ENCODE results near the gene TRANK1. TPM values are rescaled to one million over a fixed set of nuclear protein-coding genes. Genes with fewer than 3 reads are reported as not detected.

Gene TRANK1
- total and polyA plus RNA-seq, 2 of the 8 experiments (the other 6 are each of a cell fraction or from before 2014, with no cell fraction given): 2.9 to 8.8 TPM

- H3K4me1 ChIP-seq (replicated peaks in 1 of 4; ENCODE audit: control insufficient read depth in 3 of 4, insufficient read depth in 4 of 4, low read length in 3 of 4): no peaks in the 10 kb centered on the region; a peak in 2 of 7 replicates
Observed at GRCh38 chr3:36817806-36818533, 126.9 kb downstream of the TRANK1 start.

More at GRCh38 chr3:36817806-36818533, 126.9 kb downstream of the TRANK1 start:
- H3K27me3 ChIP-seq (replicated peaks in 1 of 4; ENCODE audit: control insufficient read depth in 3 of 4, extremely low read depth in 1 of 4, insufficient read depth in 3 of 4, low read length in 3 of 4): no peaks in the 10 kb centered on the region
- H4K20me1 ChIP-seq (replicated peaks in 1 of 2; ENCODE audit: control insufficient read depth in 1 of 2, insufficient read depth in 2 of 2, low read length in 2 of 2): no peaks in the 10 kb centered on the region
- H3K4me2 ChIP-seq (ENCODE audit: insufficient read depth in 1 of 2, low read depth in 2 of 2, low read length in 2 of 2): no peak overlapping the region
- ChIA-PET POLR2A (ENCODE audit: partially characterized antibody) (no interaction called here), CTCF (ENCODE audit: partially characterized antibody) (interaction anchor here (0.6 to 4.7 kb wide), 8 partner anchors 20 to 439 kb away, joined by 3 to 19 read pairs (median 5); no protein-coding TSS in a partner anchor)
- H3K23ac ChIP-seq (ENCODE audit: insufficient read length): no peak overlapping the region
- no peaks in the 10 kb centered on the region for H3K36me3 ChIP-seq (ENCODE audit: control insufficient read depth in 2 of 4, insufficient read depth in 4 of 4, low read length in 3 of 4)
- H3K27ac ChIP-seq (ENCODE audit: low read depth, low read length): no peak overlapping the region
- no peak overlapping the region for H3K14ac ChIP-seq (ENCODE audit: insufficient read length)
- H3K9me3 ChIP-seq (ENCODE audit: insufficient read depth in 2 of 2, low read depth in 1 of 2, low read length in 1 of 2): no peaks in the 10 kb centered on the region
- H3K56ac ChIP-seq (replicated peaks; ENCODE audit: insufficient read length, low read depth, low read length): no peak overlapping the region
- H2BK5ac ChIP-seq (ENCODE audit: low read depth, low read length): no peak overlapping the region
- H2BK120ac ChIP-seq (replicated peaks; ENCODE audit: low read depth, low read length): no peak overlapping the region
- no peak overlapping the region for H2AFZ ChIP-seq (ENCODE audit: low read length)
- no peak overlapping the region for H2BK12ac ChIP-seq (ENCODE audit: low read depth, low read length)
- no peak overlapping the region for H3K18ac ChIP-seq (ENCODE audit: extremely low read depth, low read length)
- H3K9ac ChIP-seq (replicated peaks in 1 of 4; ENCODE audit: extremely low read depth in 1 of 4, low read depth in 3 of 4, low read length in 3 of 4): no peak overlapping the region
- no peak overlapping the region for H2BK20ac ChIP-seq (ENCODE audit: low read length)
- no peak overlapping the region for H4K91ac ChIP-seq (replicated peaks; ENCODE audit: insufficient read length, low read length)
- DNase-seq (ENCODE audit: low read depth in 1 of 2, low spot score in 2 of 2) (no peak), FAIRE-seq (no peak)
- H3K4me3 ChIP-seq (ENCODE audit: extremely low read depth in 1 of 4, insufficient read depth in 2 of 4, low read depth in 3 of 4, low read length in 4 of 4): no peak overlapping the region
- TF ChIP-seq JUND (IDR thresholded peaks at IDR 0.05; ENCODE audit: low read length) (no peak), JUN (IDR thresholded peaks at IDR 0.05; ENCODE audit: low read depth, low read length) (no peak), CEBPB (IDR thresholded peaks at IDR 0.05; ENCODE audit: low read depth, low read length) (no peak)
- H4K8ac ChIP-seq (ENCODE audit: extremely low read depth, insufficient read depth, low read length): no peak overlapping the region
- H3K79me1 ChIP-seq (ENCODE audit: low read depth, low read length): no peaks in the 10 kb centered on the region
- no peak overlapping the region for H2BK15ac ChIP-seq (ENCODE audit: low read length)
- H2AK5ac ChIP-seq (ENCODE audit: low read depth, low read length): no peak overlapping the region
- H3K4ac ChIP-seq (replicated peaks; ENCODE audit: insufficient read length, low read depth, low read length): no peak overlapping the region
- no peaks in the 10 kb centered on the region for H3K23me2 ChIP-seq (ENCODE audit: low read depth, low read length)
- H3K79me2 ChIP-seq (ENCODE audit: control insufficient read depth in 1 of 2, insufficient read depth in 2 of 2, low read length in 2 of 2): no peaks in the 10 kb centered on the region
- 82% methylated on average over 6 of the region's 6 CpGs; no CpG with 5 or more reads in 1 of the 2 experiments for WGBS, 2 experiments (ENCODE audit: extremely low coverage in 1 of 2, insufficient coverage in 1 of 2, insufficient read length in 1 of 2, insufficient replicate concordance in 2 of 2, low coverage in 1 of 2, low lambda C conversion rate in 2 of 2, missing lambda C conversion rate in 1 of 2)
- H4K5ac ChIP-seq (ENCODE audit: insufficient read length, low read depth, low read length): no peak overlapping the region

All from H1 (cell line).